ENCODE results near the gene FTL.
"Not testable (repeated sequence)": the region's sequence is repeated elsewhere in the genome, so short reads cannot be mapped to it uniquely, and the experiment has no call there.

FTL gene

DNA sequence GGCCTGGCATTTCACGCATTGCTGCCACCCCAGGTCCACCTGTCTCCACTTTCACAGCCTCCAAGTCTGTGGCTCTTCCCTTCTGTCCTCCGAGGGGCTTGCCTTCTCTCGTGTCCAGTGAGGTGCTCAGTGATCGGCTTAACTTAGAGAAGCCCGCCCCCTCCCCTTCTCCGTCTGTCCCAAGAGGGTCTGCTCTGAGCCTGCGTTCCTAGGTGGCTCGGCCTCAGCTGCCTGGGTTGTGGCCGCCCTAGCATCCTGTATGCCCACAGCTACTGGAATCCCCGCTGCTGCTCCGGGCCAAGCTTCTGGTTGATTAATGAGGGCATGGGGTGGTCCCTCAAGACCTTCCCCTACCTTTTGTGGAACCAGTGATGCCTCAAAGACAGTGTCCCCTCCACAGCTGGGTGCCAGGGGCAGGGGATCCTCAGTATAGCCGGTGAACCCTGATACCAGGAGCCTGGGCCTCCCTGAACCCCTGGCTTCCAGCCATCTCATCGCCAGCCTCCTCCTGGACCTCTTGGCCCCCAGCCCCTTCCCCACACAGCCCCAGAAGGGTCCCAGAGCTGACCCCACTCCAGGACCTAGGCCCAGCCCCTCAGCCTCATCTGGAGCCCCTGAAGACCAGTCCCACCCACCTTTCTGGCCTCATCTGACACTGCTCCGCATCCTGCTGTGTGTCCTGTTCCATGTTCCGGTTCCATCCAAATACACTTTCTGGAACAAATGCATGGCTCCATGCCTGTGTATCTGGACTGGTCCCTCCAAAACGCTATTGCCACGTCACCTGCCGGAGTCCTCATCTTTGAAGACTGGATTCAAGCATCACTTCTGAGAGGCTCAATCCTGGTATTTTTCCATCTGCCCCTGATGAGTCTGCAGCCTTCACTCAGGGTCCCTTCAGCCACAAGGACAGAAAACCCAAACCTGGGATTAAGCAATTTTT, 42.3 kb upstream of the FTL start:
- H3K4me3 ChIP-seq (ENCODE audit: low read depth, low read length): no peak overlapping the region
- TF ChIP-seq, protein P1, sequence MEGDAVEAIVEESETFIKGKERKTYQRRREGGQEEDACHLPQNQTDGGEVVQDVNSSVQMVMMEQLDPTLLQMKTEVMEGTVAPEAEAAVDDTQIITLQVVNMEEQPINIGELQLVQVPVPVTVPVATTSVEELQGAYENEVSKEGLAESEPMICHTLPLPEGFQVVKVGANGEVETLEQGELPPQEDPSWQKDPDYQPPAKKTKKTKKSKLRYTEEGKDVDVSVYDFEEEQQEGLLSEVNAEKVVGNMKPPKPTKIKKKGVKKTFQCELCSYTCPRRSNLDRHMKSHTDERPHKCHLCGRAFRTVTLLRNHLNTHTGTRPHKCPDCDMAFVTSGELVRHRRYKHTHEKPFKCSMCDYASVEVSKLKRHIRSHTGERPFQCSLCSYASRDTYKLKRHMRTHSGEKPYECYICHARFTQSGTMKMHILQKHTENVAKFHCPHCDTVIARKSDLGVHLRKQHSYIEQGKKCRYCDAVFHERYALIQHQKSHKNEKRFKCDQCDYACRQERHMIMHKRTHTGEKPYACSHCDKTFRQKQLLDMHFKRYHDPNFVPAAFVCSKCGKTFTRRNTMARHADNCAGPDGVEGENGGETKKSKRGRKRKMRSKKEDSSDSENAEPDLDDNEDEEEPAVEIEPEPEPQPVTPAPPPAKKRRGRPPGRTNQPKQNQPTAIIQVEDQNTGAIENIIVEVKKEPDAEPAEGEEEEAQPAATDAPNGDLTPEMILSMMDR (IDR thresholded peaks at IDR 0.05; ENCODE audit: insufficient read depth, low read depth, low read length, missing control alignments): no peak
- no peak for DNase-seq (ENCODE audit: low read depth)

DNA sequence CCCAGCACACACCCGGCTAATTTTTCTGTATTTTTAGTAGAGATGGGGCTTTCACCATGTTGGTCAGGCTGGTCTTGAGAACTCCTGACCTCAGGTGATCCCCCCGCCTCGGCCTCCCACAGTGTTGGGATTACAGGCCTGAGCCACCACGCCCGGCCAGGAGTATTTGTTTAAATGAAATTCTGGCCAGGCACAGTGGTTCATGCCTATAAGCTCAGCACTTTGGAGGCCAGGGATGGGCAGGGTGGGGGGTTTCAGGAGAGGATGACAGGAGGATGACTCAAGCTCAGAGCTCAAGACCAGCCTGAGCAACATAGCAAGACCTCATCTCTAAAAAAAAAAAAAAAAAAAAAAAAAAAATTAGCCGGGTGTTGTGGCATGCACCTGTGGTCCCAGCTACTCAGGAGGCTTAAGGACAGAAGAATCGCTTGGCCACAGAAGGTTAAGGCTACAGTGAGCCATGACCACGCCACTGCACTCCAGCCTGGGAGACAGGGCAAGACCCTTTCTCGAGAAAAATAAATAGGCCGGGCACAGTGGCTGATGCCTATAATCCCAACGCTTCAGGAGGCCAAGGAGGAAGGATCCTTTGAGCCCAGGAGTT, 39.8 kb upstream of the FTL start:
- TF ChIP-seq, protein P1 (IDR thresholded peaks at IDR 0.05; ENCODE audit: insufficient read depth, low read depth, low read length, missing control alignments): no peak
- no peak overlapping the region for H3K4me3 ChIP-seq (ENCODE audit: low read depth, low read length)
- DNase-seq (ENCODE audit: low read depth): no peak

DNA sequence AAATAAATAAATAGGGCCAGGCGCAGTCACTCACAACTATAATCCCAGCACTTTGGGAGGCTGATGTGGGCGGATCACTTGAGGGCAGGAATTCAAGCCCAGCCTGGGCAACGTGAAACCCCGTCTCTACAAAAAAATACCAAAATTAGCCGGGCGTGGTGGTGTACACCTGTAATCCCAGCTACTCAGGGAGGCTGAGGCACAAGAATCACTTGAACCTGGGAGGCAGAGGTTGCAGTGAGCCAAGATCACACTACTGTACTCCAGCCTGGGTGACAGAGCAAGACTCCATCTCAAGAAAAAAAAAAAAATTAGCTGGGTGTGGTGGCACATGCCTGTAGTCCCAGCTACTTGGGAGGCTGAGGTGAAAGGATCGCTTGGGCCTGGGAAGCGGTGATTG, 39.2 kb upstream of the FTL start:
- H3K4me3 ChIP-seq (ENCODE audit: low read depth, low read length); DNase-seq (ENCODE audit: low read depth): not testable (repeated sequence)

DNA sequence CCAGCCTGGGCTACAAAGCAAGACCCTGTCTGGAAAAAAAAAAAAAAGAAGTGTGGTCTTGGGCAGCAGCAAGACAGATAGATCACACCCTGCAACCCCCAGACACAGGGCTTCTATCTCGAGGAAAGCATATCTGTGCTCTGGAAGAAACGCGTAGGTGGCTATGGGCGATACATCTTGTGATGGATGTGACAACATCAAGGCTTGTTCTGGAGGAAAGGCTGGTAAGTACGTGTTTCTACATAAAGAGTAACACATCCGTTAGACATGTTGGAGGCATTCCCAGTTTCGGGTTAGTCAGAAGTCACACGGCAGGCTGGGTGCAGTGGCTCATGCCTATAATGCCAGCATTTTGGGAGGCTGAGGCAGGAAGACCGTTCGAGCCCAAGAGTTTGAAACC, 38.2 kb upstream of the FTL start:
- no peak for DNase-seq (ENCODE audit: low read depth)
- no peak overlapping the region for H3K4me3 ChIP-seq (ENCODE audit: low read depth, low read length)
- TF ChIP-seq, protein P1 (IDR thresholded peaks at IDR 0.05; ENCODE audit: insufficient read depth, low read depth, low read length, missing control alignments): no peak

DNA sequence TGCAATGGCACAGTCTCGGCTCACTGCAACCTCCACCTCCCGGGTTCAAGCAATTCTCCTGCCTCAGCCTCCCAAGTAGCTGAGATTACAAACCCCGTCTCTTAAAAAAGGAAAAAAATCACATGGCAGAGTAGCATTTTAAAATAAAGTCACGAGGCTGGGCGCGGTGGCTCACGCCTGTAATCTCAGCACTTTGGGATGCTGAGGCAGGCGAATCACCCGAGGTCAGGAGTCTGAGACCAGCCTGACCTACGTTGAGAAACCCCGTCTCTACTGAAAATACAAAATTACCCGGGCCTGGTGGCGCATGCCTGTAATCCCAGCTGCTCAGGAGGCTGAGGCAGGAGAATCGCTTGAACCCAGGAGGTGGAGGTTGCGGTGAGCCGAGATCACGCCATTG, 37.4 kb upstream of the FTL start:
- not testable (repeated sequence) for H3K4me3 ChIP-seq (ENCODE audit: low read depth, low read length); DNase-seq (ENCODE audit: low read depth)

DNA sequence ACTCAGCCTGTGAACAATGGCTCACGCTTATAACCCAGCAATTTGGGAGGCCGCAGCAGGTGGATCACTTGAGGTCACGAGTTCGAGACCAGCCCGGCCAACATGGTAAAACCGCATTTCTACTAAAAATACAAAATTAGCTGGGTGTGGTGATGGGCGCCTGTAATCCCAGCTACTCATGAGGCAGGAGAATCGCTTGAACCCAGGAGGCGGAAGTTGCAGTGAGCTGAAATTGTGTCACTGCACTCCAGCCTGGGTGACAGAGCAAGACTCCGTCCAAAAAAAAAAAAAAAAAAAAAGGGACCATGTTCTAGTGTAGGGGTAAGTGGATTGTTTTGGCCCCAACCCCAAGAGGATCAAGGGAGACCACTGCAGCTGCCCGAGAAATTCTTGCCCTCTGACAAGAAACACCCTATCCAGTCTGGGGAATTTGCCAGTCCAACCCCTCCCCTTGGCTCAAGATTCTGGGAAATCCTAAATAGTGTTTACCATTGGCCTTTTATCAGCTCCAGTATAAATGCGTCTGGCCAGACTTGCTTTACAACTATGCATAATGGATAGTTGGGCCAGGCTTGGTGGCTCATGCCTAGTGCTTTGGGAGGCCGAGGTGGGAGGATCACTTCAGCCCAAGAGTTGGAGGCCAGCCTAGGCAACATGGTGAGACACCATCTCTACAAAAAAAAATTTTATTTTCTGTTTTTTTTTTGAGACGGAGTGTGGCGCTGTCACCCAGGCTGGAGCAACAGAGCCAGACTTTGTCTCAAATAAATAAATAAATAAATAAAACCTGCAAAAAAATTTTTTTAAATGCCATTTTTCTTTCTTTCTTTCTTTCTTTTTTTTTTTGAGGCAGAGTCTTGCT, 36.7 kb upstream of the FTL start:
- H3K4me3 ChIP-seq (ENCODE audit: low read depth, low read length): no peak overlapping the region
- TF ChIP-seq, protein P1 (IDR thresholded peaks at IDR 0.05; ENCODE audit: insufficient read depth, low read depth, low read length, missing control alignments): no peak
- no peak for DNase-seq (ENCODE audit: low read depth)

DNA sequence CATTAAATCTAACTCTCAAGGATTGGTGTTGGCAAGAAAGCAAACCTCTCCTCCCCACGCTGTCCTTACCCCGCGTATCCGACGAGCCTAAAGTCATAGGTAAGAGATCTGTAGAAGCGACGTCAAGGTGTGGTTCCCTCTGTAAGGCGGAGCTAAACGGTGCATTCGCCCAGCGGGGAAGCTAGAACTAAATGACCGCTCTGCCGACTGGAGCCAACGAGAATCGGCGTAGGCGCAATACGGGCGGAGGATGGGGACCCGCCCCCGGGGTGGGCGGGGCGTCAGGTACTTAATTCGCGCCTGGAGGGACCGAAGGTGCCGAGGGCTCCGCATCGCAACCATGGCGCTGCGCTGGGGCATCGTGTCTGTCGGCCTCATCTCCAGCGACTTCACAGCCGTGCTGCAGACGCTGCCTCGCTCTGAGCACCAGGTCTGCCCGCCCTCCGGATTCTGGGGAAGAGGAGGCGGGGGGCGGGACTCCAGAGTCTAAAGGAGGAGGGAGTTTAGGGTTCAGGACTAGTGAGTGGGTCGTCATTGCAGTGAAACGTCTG, 31.7 kb upstream of the FTL start, which contains the start of gene DHDH:
TSS of gene DHDH (plus strand) at position 318 of the 551 bp plus-strand sequence. CDS start at position 341, 23 bp downstream.
- TF ChIP-seq, protein P1 (IDR thresholded peaks at IDR 0.05; ENCODE audit: insufficient read depth, low read depth, low read length, missing control alignments): no peak
- peak within 1 kb of the TSS; percentile 29 for H3K4me3 ChIP-seq (ENCODE audit: low read depth, low read length)
- DNase-seq (ENCODE audit: low read depth): peak; percentile 75
